ENCODE data around the gene ASB16.
"Not testable (repeated sequence)": the region's sequence is repeated elsewhere in the genome, so short reads cannot be mapped to it uniquely, and the experiment has no call there.

Gene ASB16

GRCh38 chr17:44170499-44171201, at the start of gene ASB16:
Gene ASB16 (plus strand): TSS chr17:44170704. CDS start chr17:44170790, 86 bp downstream.
- peak; percentile 74 for DNase-seq

- peak; percentile 36 for DNase-seq
Observed at GRCh38 chr17:44120851-44121605, 49.5 kb upstream of the ASB16 start.

GRCh38 chr17:44121997-44122815, 48.3 kb upstream of the ASB16 start:
- peak; percentile 38 for DNase-seq

GRCh38 chr17:44122816-44123355, 47.6 kb upstream of the ASB16 start:
- DNase-seq = peak; percentile 64

GRCh38 chr17:44123356-44124117, 47.0 kb upstream of the ASB16 start, which contains the start of gene HDAC5:
Gene HDAC5 (minus strand): TSS chr17:44123641. CDS start chr17:44117515, 6,126 bp downstream.
- DNase-seq = peak; percentile 96

- no peak for DNase-seq
Observed at GRCh38 chr17:44124118-44124438, 46.4 kb upstream of the ASB16 start.

- no peak for DNase-seq
Observed at GRCh38 chr17:44128383-44128782, 42.1 kb upstream of the ASB16 start.

GRCh38 chr17:44130693-44131349, 39.7 kb upstream of the ASB16 start:
- no peak for DNase-seq

- DNase-seq = not testable (repeated sequence)
Observed at GRCh38 chr17:44131372-44131771, 39.1 kb upstream of the ASB16 start.

- no peak for DNase-seq
Observed at GRCh38 chr17:44132275-44132821, 38.2 kb upstream of the ASB16 start.

- DNase-seq = no peak
Observed at GRCh38 chr17:44133918-44134476, 36.5 kb upstream of the ASB16 start.

- DNase-seq = no peak
Observed at GRCh38 chr17:44134752-44135568, 35.5 kb upstream of the ASB16 start.

- DNase-seq = peak; percentile 62
Observed at GRCh38 chr17:44137891-44138709, 32.4 kb upstream of the ASB16 start.

- not testable (repeated sequence) for DNase-seq
Observed at GRCh38 chr17:44143921-44144320, 26.6 kb upstream of the ASB16 start.

GRCh38 chr17:44144966-44145739, 25.4 kb upstream of the ASB16 start:
- no peak for DNase-seq

GRCh38 chr17:44146375-44147346, 23.8 kb upstream of the ASB16 start:
- DNase-seq = no peak

GRCh38 chr17:44147812-44148211, 22.7 kb upstream of the ASB16 start:
- DNase-seq = no peak
